Measurements from ENCODE around the gene ZNF799.
"Not testable (repeated sequence)": the region's sequence is repeated elsewhere in the genome, so short reads cannot be mapped to it uniquely, and the experiment has no call there.

The ZNF799 gene

GRCh38 chr19:12386365-12386764 is 14.7 kb downstream of the ZNF799 start:
- peaks cover 58% of the 10 kb centered on the region for H3K9me3 Mint-ChIP-seq
- DNase-seq, H3K27ac Mint-ChIP-seq, H3K4me3 Mint-ChIP-seq, H3K27me3 Mint-ChIP-seq, CTCF ChIA-PET, H3K4me1 Mint-ChIP-seq: not testable (repeated sequence)
- peaks cover 37% of the 10 kb centered on the region for H3K36me3 Mint-ChIP-seq

DNA sequence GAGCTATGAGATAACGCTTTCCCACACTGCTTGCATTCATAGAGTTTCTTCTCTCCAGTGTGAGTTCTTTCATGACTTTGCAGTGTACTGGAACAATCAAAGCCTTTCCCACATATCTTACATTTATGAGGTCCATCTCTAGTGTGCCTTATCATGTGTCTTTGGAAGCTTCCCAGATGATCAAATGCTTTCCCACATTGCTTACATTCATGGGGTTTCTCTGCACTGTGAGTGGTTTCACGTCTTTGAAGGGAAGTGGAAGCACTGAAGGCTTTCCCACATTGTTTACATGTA is 20.7 kb downstream of the ZNF799 start:
- Mint-ChIP-seq H3K9me3 (peaks cover 59% of the 10 kb centered on the region), H3K27ac (no peak overlapping the region), H3K4me1 (no peaks in the 10 kb centered on the region), H3K27me3 (no peaks in the 10 kb centered on the region), H3K4me3 (no peak overlapping the region), H3K36me3 (peaks cover 14% of the 10 kb centered on the region)
- no peak for DNase-seq
- CTCF ChIA-PET, result no interaction called here

DNA sequence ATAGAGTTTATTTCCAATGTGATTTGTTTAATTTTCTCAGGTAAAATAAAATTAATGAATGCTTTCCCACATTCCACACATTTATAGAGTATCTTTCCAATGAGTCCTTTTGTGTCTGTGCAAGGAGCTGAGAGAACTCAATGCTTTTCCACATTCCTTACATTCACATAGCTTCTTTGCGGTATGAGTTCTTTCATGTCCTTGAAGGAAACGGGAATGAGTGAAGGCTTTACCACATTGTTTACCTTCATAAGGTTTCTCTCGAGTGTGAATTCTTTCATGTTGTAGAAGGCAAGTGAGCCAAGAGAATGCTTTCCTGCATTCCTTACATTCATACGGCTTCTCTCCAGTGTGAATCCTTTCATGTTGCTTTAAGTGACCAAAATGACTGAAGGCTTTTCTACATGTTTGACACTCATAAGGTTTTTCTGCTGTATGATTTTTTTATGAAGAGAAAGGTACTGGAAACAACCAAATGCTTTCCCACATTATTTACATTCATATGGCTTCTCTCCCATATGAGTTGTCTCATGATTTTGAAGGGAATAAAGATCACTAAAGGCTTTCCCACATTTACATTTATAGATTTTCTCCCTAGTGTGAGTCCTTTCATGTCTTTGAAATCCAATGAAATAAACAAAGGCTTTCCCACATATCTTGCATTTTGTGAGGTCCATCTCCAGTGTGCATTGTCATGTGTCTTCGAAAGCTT is 21.2 kb downstream of the ZNF799 start:
- Mint-ChIP-seq H3K4me1 (no peaks in the 10 kb centered on the region), H3K27me3 (no peaks in the 10 kb centered on the region), H3K36me3 (peaks cover 14% of the 10 kb centered on the region), H3K9me3 (peaks cover 61% of the 10 kb centered on the region), H3K27ac (no peak overlapping the region), H3K4me3 (no peak overlapping the region)
- CTCF ChIA-PET, result no interaction called here
- no peak for DNase-seq

DNA sequence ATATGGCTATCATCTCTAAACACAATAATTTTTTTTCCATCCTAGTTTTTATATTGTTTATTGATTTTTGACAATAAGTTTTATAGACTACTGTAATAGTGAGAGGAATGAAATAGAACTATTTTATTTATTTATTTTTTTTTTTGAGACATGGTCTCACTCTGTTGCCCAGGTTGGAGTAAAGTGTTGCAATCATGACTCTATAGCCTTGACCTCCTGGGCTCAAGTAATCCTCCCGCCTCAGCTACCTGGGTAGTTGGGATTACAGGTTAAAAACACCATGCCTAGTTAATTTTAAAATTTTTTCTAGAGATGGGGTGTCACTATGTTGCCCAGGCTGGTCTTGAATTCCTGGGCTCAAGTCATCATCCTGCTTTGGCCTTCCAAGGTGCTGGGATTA is 27.0 kb downstream of the ZNF799 start:
- H3K27me3 Mint-ChIP-seq, result no peaks in the 10 kb centered on the region
- no peak overlapping the region for H3K4me3 Mint-ChIP-seq
- H3K9me3 Mint-ChIP-seq, result peaks cover 42% of the 10 kb centered on the region
- no peak for DNase-seq
- H3K27ac Mint-ChIP-seq, result no peak overlapping the region
- CTCF ChIA-PET, result no interaction called here
- no peaks in the 10 kb centered on the region for H3K36me3 Mint-ChIP-seq
- H3K4me1 Mint-ChIP-seq, result no peaks in the 10 kb centered on the region

GRCh38 chr19:12365236-12366162 is 35.6 kb downstream of the ZNF799 start, which contains the start of gene ZNF442:
TSS of gene ZNF442 (minus strand) at chr19:12365683. CDS start at chr19:12363631, 2,052 bp downstream.
- peak within 1 kb of the TSS; percentile 83 for H3K27ac Mint-ChIP-seq
- DNase-seq, result peak; percentile 91
- H3K4me1 Mint-ChIP-seq, result peaks cover 25% of the 10 kb centered on the region
- peaks cover 16% of the 10 kb centered on the region for H3K36me3 Mint-ChIP-seq
- H3K4me3 Mint-ChIP-seq, result peak within 1 kb of the TSS; percentile 91
- H3K27me3 Mint-ChIP-seq, result peaks cover 18% of the 10 kb centered on the region
- CTCF ChIA-PET, result interaction anchor here (0.6 kb wide), 1 partner anchor 128 kb away, joined by 4 read pairs; no protein-coding TSS in a partner anchor
- peaks cover 24% of the 10 kb centered on the region for H3K9me3 Mint-ChIP-seq

- peaks cover 16% of the 10 kb centered on the region for H3K36me3 Mint-ChIP-seq
- DNase-seq, result peak; percentile 20
- peaks cover 18% of the 10 kb centered on the region for H3K27me3 Mint-ChIP-seq
- H3K4me3 Mint-ChIP-seq, result peak overlapping the region; percentile 91
- peak overlapping the region; percentile 53 for H3K27ac Mint-ChIP-seq
- CTCF ChIA-PET, result no interaction called here
- H3K9me3 Mint-ChIP-seq, result peaks cover 24% of the 10 kb centered on the region
- H3K4me1 Mint-ChIP-seq, result peaks cover 25% of the 10 kb centered on the region
Measured at GRCh38 chr19:12364391-12365235, 36.5 kb downstream of the ZNF799 start.

DNA sequence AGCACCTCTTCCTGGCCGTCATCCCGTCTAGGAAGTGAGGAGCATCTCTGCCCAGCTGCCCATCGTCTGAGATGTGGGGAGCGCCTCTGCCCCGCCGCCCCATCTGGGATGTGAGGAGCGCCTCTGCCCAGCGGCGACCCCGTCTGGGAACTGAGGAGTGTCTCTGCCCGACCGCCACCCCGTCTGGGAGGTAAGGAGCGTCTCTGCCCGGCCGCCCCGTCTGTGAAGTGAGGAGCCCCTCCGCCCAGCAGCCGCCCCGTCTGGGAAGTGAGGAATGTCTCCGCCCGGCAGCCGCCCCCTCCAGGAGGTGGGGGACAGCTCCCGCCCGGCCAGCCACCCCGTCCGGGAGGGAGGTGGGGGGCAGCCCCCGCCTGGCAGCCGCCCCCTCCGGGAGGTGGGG is 38.8 kb downstream of the ZNF799 start:
- H3K27ac Mint-ChIP-seq, H3K4me3 Mint-ChIP-seq, DNase-seq, CTCF ChIA-PET: not testable (repeated sequence)
- Mint-ChIP-seq H3K36me3 (peaks cover 16% of the 10 kb centered on the region), H3K4me1 (peaks cover 25% of the 10 kb centered on the region), H3K27me3 (peaks cover 18% of the 10 kb centered on the region), H3K9me3 (peaks cover 36% of the 10 kb centered on the region)

DNA sequence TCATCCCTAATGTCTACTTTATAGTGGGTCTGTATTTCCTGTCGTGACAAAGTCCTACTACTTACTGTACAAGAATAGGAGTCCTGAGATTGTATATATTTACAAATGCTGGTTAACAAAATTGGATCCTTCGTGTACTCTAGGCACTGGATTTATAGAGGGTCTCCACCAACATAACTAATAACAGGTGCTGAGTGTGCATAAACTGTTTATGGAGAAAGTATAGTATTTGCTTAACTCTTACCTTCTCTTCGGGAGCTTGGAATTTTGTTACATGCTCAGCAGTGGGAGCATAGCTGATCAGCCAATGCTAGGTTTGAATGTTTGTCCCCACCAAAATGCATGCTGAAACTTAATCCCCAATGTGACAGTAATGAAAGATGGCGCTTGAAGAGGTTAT is 47.7 kb downstream of the ZNF799 start:
- Mint-ChIP-seq H3K27me3 (no peaks in the 10 kb centered on the region), H3K9me3 (peaks cover 62% of the 10 kb centered on the region), H3K27ac (no peak overlapping the region), H3K36me3 (peaks cover 20% of the 10 kb centered on the region), H3K4me3 (no peak overlapping the region), H3K4me1 (no peaks in the 10 kb centered on the region)
- DNase-seq, result no peak
- CTCF ChIA-PET, result no interaction called here

- Mint-ChIP-seq H3K36me3 (peaks cover 20% of the 10 kb centered on the region), H3K9me3 (peaks cover 68% of the 10 kb centered on the region)
Measured at GRCh38 chr19:12350890-12351197, 50.2 kb downstream of the ZNF799 start.

DNA sequence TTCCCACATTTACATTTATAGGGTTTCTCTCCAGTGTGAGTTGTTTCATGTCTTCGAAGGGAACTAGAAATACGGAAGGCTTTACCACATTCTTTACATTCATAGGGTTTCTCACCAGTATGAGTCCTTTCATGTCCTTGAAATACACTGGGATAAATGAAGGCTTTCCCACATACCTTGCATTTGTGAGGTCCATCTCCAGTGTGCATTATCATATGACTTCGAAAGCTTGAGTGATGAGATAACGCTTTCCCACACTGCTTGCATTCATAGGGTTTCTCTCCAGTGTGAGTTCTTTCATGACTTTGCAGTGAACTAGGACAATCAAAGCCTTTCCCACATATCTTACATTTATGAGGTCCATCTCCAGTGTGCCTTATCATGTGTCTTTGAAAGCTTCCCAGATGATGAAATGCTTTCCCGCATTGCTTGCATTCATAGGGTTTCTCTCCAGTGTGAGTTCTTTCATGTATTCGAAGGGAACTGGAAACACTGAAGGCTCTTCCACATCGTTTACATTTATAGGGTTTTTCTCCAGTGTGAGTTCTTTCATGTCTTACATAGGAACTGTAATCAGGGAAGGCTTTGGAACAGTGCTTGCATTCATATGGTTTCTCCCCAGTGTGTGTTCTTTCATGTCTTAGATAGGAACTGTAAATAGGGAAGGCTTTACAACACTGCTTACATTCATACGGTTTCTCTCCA is 50.7 kb downstream of the ZNF799 start:
- H3K27me3 Mint-ChIP-seq, result no peaks in the 10 kb centered on the region
- peaks cover 20% of the 10 kb centered on the region for H3K36me3 Mint-ChIP-seq

More at GRCh38 chr19:12350890-12351197, 50.2 kb downstream of the ZNF799 start:
- H3K27me3 Mint-ChIP-seq, result no peaks in the 10 kb centered on the region
- no peak for DNase-seq
- H3K4me3 Mint-ChIP-seq, result no peak overlapping the region
- CTCF ChIA-PET, result no interaction called here
- no peak overlapping the region for H3K27ac Mint-ChIP-seq
- no peaks in the 10 kb centered on the region for H3K4me1 Mint-ChIP-seq

DNA sequence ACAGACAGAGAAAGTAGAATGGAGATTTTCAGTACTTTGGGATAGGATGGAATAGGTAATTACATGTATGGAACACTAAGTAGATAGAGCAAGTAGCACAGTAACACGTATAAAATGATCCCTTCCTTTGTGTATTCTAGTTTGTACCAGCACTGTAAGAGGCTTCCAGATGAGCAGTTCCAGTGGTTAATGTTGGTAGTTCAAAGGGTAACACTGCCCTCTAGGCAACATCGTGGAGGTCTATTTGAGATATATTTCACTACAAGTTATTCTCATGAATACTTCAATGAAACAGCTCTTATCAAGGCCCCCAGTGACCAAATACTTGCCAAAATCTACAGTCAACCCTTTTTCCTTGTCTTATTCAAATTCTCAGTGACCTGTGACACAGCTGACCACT is 54.2 kb downstream of the ZNF799 start:
- no peak overlapping the region for H3K4me3 Mint-ChIP-seq
- DNase-seq, result peak; percentile 22
- no peaks in the 10 kb centered on the region for H3K4me1 Mint-ChIP-seq
- H3K27ac Mint-ChIP-seq, result no peak overlapping the region
- H3K36me3 Mint-ChIP-seq, result peaks cover 16% of the 10 kb centered on the region
- no peaks in the 10 kb centered on the region for H3K27me3 Mint-ChIP-seq
- peaks cover 59% of the 10 kb centered on the region for H3K9me3 Mint-ChIP-seq
- CTCF ChIA-PET, result no interaction called here

More for the DNA sequence above, 50.7 kb downstream of the ZNF799 start:
- no peak for DNase-seq
- no peak overlapping the region for H3K27ac Mint-ChIP-seq
- H3K9me3 Mint-ChIP-seq, result peaks cover 71% of the 10 kb centered on the region
- no peak overlapping the region for H3K4me3 Mint-ChIP-seq
- H3K4me1 Mint-ChIP-seq, result no peaks in the 10 kb centered on the region
- CTCF ChIA-PET, result no interaction called here

DNA sequence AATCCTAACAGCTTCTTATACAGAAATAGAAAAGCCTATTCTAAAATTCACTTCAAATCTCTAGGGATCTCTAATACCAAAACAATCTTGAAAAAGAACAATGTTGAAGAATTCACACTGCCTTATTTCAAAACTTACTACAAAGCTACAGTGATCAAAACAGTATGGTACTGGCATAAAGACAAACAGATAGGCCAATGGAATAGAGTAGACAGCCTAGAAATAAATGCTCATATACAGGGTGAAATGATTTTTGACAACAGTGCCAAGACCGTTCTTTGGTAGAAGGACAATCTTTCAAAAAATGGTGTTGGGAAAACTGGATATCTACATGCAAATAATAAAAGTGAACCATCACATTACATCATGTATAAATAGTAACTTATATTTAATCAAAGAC is 55.9 kb downstream of the ZNF799 start:
- Mint-ChIP-seq H3K9me3 (peaks cover 54% of the 10 kb centered on the region), H3K36me3 (peaks cover 7% of the 10 kb centered on the region), H3K27me3 (no peaks in the 10 kb centered on the region), H3K4me3 (no peak overlapping the region), H3K4me1 (no peaks in the 10 kb centered on the region), H3K27ac (no peak overlapping the region)
- CTCF ChIA-PET, result no interaction called here
- DNase-seq, result no peak
